Astrocyte of the spinal cord (primary cell): ENCODE results near the gene SLX4IP.

ENCODE experiments used
- DNase-seq: peaks from one replicate; pipeline ENCODE4 v3.0.0; 2011; ENCODE audit warnings: low read depth, low spot score
- H3K4me3 ChIP-seq: 2 replicates; pipeline ENCODE4 v1.5.1; 2011; ENCODE audit warnings: low read depth, mild to moderate bottlenecking, low read length, moderate library complexity
- CTCF ChIP-seq: IDR thresholded peaks from 2 replicates; pipeline ENCODE4 v1.5.1; 2012; ENCODE audit warnings: low read depth, mild to moderate bottlenecking, low read length, inconsistent platforms
- in situ Hi-C: cut with HindIII; loops from 2 replicates; pipeline ENCODE4 v1.10.0; 2017; ENCODE audit warnings: low sequenced_read_pairs

SLX4IP gene

DNA sequence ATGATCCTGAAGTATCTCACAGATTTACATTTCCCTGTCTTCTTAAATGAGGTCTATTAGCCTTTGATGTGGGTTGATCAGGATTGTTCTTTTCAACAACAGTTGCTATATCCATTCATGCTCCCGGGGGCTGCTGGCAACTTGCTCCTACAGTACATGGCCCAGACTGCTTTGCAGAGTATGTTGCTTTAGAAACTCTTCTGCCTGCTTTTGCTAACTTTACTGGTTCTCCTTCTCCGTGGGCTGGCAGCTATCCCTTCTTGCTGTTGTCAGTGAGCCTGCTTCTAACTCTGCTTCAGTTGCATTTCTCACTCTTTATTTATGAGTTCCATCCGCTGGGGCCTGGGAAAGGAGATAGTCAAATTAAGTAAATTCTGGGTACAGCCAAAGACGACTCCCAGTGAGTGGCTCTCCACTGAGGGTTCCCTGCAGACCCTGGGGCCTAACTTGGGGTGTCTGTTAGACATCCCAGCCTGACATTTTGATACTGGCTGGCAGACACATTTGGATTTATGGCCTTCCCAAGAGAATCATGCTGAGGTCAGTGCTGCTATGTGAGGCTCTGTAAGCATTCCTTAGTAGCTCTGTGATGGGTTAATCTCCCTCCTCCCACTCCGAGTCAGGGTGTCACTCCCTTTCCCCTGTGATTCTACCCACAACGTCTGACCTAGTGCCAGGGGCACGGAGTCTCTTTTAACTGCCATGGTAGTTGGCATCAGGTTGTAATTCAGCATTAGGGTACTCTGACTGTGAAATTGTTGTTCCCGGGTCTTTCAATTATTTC is 73.6 kb downstream of the SLX4IP start:
- no peak overlapping the region for H3K4me3 ChIP-seq
- DNase-seq: peak; percentile 54
- in situ Hi-C loops: no loop called here
- TF ChIP-seq CTCF: no peak

DNA sequence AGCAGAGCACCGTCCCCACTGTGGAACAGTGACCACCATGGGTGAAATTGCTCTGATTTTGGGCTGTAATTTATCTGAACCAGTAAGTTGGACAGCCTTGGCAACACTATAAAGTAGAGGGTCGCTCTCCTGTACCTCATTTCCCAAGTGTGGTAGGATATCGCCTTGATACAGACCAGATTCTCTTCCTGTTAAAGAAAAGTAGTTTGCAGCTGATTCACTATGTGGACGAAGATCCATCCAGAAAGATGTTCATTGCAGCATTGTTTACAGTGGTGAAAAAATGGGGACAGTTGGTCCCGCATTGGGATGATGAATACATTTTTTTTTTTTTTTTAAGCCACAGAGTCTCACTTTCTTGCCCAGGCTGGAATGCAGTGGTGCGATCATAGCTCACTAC is 74.3 kb downstream of the SLX4IP start:
- in situ Hi-C loops: no loop called here
- H3K4me3 ChIP-seq: no peak overlapping the region
- DNase-seq: no peak
- no peak for TF ChIP-seq CTCF

DNA sequence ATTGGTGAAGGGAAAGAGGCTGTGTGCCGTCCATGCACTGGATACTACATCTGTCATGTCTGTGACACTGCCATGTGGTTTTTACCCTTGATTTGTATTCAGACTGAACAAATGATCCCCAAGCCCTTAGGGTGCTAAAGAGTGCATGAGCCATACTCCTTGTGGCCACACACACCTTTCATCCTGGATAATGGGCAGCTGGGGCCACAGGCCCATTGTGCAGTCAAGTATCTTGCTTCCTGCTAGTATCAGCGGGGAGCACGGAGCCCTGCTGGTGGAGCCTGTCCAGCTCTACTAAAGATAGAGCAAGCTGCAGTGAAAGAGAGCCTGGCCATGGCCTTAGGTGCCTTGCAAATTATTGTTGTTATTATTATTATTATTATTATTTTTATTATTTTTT is 75.1 kb downstream of the SLX4IP start:
- TF ChIP-seq CTCF: no peak
- DNase-seq: no peak
- in situ Hi-C loops: no loop called here
- H3K4me3 ChIP-seq: no peak overlapping the region

GRCh38 chr20:10511170-10511508 is 76.0 kb downstream of the SLX4IP start:
- no peak for TF ChIP-seq CTCF
- no peak overlapping the region for H3K4me3 ChIP-seq
- DNase-seq: no peak
- in situ Hi-C loops: no loop called here

- peak; percentile 100 for DNase-seq
- in situ Hi-C loops: no loop called here
- no peak for TF ChIP-seq CTCF
- no peak overlapping the region for H3K4me3 ChIP-seq
Observed at GRCh38 chr20:10511509-10512251, 76.6 kb downstream of the SLX4IP start.

DNA sequence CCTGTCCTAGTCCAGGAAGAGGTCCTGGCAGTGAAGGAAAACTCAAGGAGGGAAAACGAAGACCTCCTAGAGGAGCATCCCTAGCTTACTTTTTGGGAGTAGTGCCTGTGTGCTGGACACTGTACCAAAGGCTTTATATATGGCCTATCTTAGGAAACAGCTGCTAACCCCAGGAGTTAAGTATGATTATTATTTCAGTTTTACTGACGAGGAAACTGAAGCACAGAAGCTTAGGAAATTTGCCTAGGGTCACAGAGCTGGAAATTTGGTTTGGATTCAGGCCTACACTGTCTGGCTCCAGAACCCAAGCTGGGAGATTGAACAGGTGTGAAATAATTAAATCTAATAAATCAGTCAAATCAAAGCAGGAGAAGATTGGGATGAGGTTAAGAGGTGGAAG is 78.0 kb downstream of the SLX4IP start:
- TF ChIP-seq CTCF: no peak
- no peak for DNase-seq
- no peak overlapping the region for H3K4me3 ChIP-seq
- in situ Hi-C loops: no loop called here
